Measurements from ENCODE around the gene KRTAP10-8.

DNA sequence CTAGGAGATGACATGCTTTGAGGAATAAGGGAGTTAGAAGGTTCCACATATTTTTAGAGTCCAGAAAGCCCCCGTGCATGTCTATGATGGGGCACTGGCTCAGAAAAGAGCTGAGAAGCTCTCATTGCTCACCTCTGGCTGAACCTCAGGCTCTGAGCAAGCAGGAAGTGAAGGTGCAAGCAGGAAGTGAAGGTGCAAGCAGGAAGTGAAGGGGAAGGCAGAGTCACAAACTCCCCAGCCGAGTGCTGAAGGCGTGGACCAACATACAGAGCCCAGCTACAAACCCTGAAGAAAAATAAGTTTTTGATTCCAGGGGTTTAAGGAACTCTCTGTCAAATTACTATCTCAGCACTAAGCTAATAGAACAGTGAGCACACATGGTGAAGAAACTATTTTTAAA is 7.0 kb downstream of the KRTAP10-8 start:
- TF ChIP-seq, protein P1, sequence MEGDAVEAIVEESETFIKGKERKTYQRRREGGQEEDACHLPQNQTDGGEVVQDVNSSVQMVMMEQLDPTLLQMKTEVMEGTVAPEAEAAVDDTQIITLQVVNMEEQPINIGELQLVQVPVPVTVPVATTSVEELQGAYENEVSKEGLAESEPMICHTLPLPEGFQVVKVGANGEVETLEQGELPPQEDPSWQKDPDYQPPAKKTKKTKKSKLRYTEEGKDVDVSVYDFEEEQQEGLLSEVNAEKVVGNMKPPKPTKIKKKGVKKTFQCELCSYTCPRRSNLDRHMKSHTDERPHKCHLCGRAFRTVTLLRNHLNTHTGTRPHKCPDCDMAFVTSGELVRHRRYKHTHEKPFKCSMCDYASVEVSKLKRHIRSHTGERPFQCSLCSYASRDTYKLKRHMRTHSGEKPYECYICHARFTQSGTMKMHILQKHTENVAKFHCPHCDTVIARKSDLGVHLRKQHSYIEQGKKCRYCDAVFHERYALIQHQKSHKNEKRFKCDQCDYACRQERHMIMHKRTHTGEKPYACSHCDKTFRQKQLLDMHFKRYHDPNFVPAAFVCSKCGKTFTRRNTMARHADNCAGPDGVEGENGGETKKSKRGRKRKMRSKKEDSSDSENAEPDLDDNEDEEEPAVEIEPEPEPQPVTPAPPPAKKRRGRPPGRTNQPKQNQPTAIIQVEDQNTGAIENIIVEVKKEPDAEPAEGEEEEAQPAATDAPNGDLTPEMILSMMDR (IDR thresholded peaks at IDR 0.05 in 4 of 5, conservative IDR thresholded peaks at IDR 0.05 in 1 of 5), result no peak
- no peak for TF ChIP-seq POLR2A (IDR thresholded peaks at IDR 0.05)

All from gastrocnemius medialis (tissue), 4 donors.